ENCODE data around the gene RNF207.

RNF207 gene

GRCh38 chr1:6163191-6163972 lies 42.5 kb upstream of the RNF207 start:
- in situ Hi-C loops (cut with HindIII; ENCODE audit: low sequenced_read_pairs): no loop called here

GRCh38 chr1:6163973-6164617 lies 41.8 kb upstream of the RNF207 start:
- in situ Hi-C loops (cut with HindIII; ENCODE audit: low sequenced_read_pairs): no loop called here
- no peak for DNase-seq (ENCODE audit: low read depth, low spot score)
- no peak for TF ChIP-seq CTCF (IDR thresholded peaks at IDR 0.05; ENCODE audit: low read depth, low read length)
- no peak overlapping the region for H3K4me3 ChIP-seq (ENCODE audit: low read depth, low read length)

More at GRCh38 chr1:6163191-6163972, 42.5 kb upstream of the RNF207 start:
- H3K4me3 ChIP-seq (ENCODE audit: low read depth, low read length): no peak overlapping the region
- DNase-seq (ENCODE audit: low read depth, low spot score): no peak
- TF ChIP-seq CTCF (IDR thresholded peaks at IDR 0.05; ENCODE audit: low read depth, low read length): no peak

GRCh38 chr1:6165027-6165426 lies 40.9 kb upstream of the RNF207 start:
- in situ Hi-C loops (cut with HindIII; ENCODE audit: low sequenced_read_pairs): no loop called here
- H3K4me3 ChIP-seq (ENCODE audit: low read depth, low read length): no peak overlapping the region
- TF ChIP-seq CTCF (IDR thresholded peaks at IDR 0.05; ENCODE audit: low read depth, low read length): no peak
- no peak for DNase-seq (ENCODE audit: low read depth, low spot score)

GRCh38 chr1:6165441-6165985 lies 40.4 kb upstream of the RNF207 start:
- in situ Hi-C loops (cut with HindIII; ENCODE audit: low sequenced_read_pairs): no loop called here
- no peak for DNase-seq (ENCODE audit: low read depth, low spot score)
- no peak for TF ChIP-seq CTCF (IDR thresholded peaks at IDR 0.05; ENCODE audit: low read depth, low read length)
- no peak overlapping the region for H3K4me3 ChIP-seq (ENCODE audit: low read depth, low read length)

- H3K4me3 ChIP-seq (ENCODE audit: low read depth, low read length): no peak overlapping the region
- no peak for DNase-seq (ENCODE audit: low read depth, low spot score)
- TF ChIP-seq CTCF (IDR thresholded peaks at IDR 0.05; ENCODE audit: low read depth, low read length): no peak
- in situ Hi-C loops (cut with HindIII; ENCODE audit: low sequenced_read_pairs): no loop called here
Observed at GRCh38 chr1:6166221-6166620, 39.7 kb upstream of the RNF207 start.

- in situ Hi-C loops (cut with HindIII; ENCODE audit: low sequenced_read_pairs): no loop called here
- no peak overlapping the region for H3K4me3 ChIP-seq (ENCODE audit: low read depth, low read length)
- no peak for TF ChIP-seq CTCF (IDR thresholded peaks at IDR 0.05; ENCODE audit: low read depth, low read length)
- DNase-seq (ENCODE audit: low read depth, low spot score): no peak
Observed at GRCh38 chr1:6166655-6167390, 39.1 kb upstream of the RNF207 start.
